Measurements from ENCODE around the gene SEC14L5.
A peak's percentile ranks its signal among the peaks of the same experiment; 100 is the strongest.
"Not testable (repeated sequence)": the region's sequence is repeated elsewhere in the genome, so short reads cannot be mapped to it uniquely, and the experiment has no call there.

SEC14L5 gene

GRCh38 chr16:4957720-4958509 is at the start of gene SEC14L5:
Gene SEC14L5, plus strand, starts transcription at chr16:4958330. Its CDS starts 994 bp downstream, at chr16:4959324.
- DNase-seq, result peak; percentile 97

GRCh38 chr16:4908854-4909401 is 49.2 kb upstream of the SEC14L5 start:
- DNase-seq, result no peak

GRCh38 chr16:4909825-4910224 is 48.3 kb upstream of the SEC14L5 start:
- no peak for DNase-seq

GRCh38 chr16:4910828-4911227 is 47.3 kb upstream of the SEC14L5 start:
- DNase-seq, result no peak

GRCh38 chr16:4911970-4912386 is 46.2 kb upstream of the SEC14L5 start:
- DNase-seq, result no peak

- no peak for DNase-seq
Measured at GRCh38 chr16:4913130-4913773, 44.9 kb upstream of the SEC14L5 start.

GRCh38 chr16:4913774-4914525 is 44.2 kb upstream of the SEC14L5 start:
- DNase-seq, result no peak

GRCh38 chr16:4914528-4915225 is 43.5 kb upstream of the SEC14L5 start:
- no peak for DNase-seq

GRCh38 chr16:4915226-4915761 is 42.8 kb upstream of the SEC14L5 start:
- DNase-seq, result no peak

- DNase-seq, result no peak
Measured at GRCh38 chr16:4917117-4917516, 41.0 kb upstream of the SEC14L5 start.

- DNase-seq, result no peak
Measured at GRCh38 chr16:4918781-4919251, 39.3 kb upstream of the SEC14L5 start.

- no peak for DNase-seq
Measured at GRCh38 chr16:4920826-4921225, 37.3 kb upstream of the SEC14L5 start.

GRCh38 chr16:4922721-4923342 is 35.3 kb upstream of the SEC14L5 start:
- DNase-seq, result no peak

GRCh38 chr16:4923853-4924252 is 34.3 kb upstream of the SEC14L5 start:
- DNase-seq, result no peak

- DNase-seq, result no peak
Measured at GRCh38 chr16:4924593-4925292, 33.4 kb upstream of the SEC14L5 start.

GRCh38 chr16:4925293-4925607 is 32.9 kb upstream of the SEC14L5 start:
- DNase-seq, result no peak

GRCh38 chr16:4925791-4926190 is 32.3 kb upstream of the SEC14L5 start:
- no peak for DNase-seq

- DNase-seq, result no peak
Measured at GRCh38 chr16:4926928-4927327, 31.2 kb upstream of the SEC14L5 start.

GRCh38 chr16:4927661-4928060 is 30.5 kb upstream of the SEC14L5 start:
- no peak for DNase-seq

- no peak for DNase-seq
Measured at GRCh38 chr16:4928227-4928626, 29.9 kb upstream of the SEC14L5 start.

GRCh38 chr16:4929619-4930018 is 28.5 kb upstream of the SEC14L5 start:
- not testable (repeated sequence) for DNase-seq
